Measurements from ENCODE around the gene TEAD1. TPM values are rescaled to one million over a fixed set of nuclear protein-coding genes. Genes with fewer than 3 reads are reported as not detected.

Gene TEAD1
- total RNA-seq, 4 donors from 2014 or later, result 46.1 to 175 (median 126) TPM

GRCh38 chr11:12673601-12673923 is 659 bp upstream of the TEAD1 start:
- peak in 1 of 2 donors; percentile 16 for ATAC-seq

GRCh38 chr11:12674571-12674935 is 332 bp downstream of the TEAD1 start:
- H3K27ac ChIP-seq, result peak overlapping the region; percentile 83 to 96 (median 91)
- in situ Hi-C loops (cut with MboI; ENCODE audit: low sequenced_read_pairs in 4 of 4), result loop anchor here in 1 of 4 donors (10.0 kb wide), 1 partner anchor 140 kb away; no protein-coding TSS in a partner anchor
- ATAC-seq, result peak; percentile 37 to 45
- peaks cover 36% of the 10 kb centered on the region in 2 donors for H3K4me1 ChIP-seq
- peak overlapping the region; percentile 55 to 85 (median 66) for H3K4me3 ChIP-seq
- DNase-seq, result no peak
- no peaks in the 10 kb centered on the region for H3K27me3 ChIP-seq
- no peaks in the 10 kb centered on the region for H3K36me3 ChIP-seq
- no peak for TF ChIP-seq CTCF (IDR thresholded peaks at IDR 0.05 in 4 of 5, conservative IDR thresholded peaks at IDR 0.05 in 1 of 5)
- TF ChIP-seq POLR2A (IDR thresholded peaks at IDR 0.05), result no peak
- no peaks in the 10 kb centered on the region for H3K9me3 ChIP-seq
- intact Hi-C loops (cut with DNase I; ENCODE audit: low total_unique reads), result loop anchor here (1.0 to 10.0 kb wide), 4 partner anchors 71 to 660 kb away; partner anchors contain the start of gene BMAL1

More at GRCh38 chr11:12673601-12673923, 659 bp upstream of the TEAD1 start:
- H3K4me1 ChIP-seq, result peaks cover 26 to 27% of the 10 kb centered on the region in 2 donors
- intact Hi-C loops (cut with DNase I; ENCODE audit: low total_unique reads) (loop anchor here (2.0 to 10.0 kb wide), 4 partner anchors 261 to 661 kb away; partner anchors contain the start of gene BMAL1), in situ Hi-C loops (cut with MboI; ENCODE audit: low sequenced_read_pairs in 4 of 4) (loop anchor here in 1 of 4 donors (10.0 kb wide), 1 partner anchor 141 kb away; no protein-coding TSS in a partner anchor)
- H3K9me3 ChIP-seq, result no peaks in the 10 kb centered on the region
- no peaks in the 10 kb centered on the region for H3K27me3 ChIP-seq
- no peaks in the 10 kb centered on the region for H3K36me3 ChIP-seq
- H3K4me3 ChIP-seq, result peak overlapping the region; percentile 68 to 72 (median 70)
- TF ChIP-seq POLR2A (IDR thresholded peaks at IDR 0.05), result no peak
- no peak for TF ChIP-seq CTCF (IDR thresholded peaks at IDR 0.05 in 4 of 5, conservative IDR thresholded peaks at IDR 0.05 in 1 of 5)
- DNase-seq, result no peak
- H3K27ac ChIP-seq, result peak overlapping the region; percentile 88 to 96 (median 93)

GRCh38 chr11:12674936-12675696 is 895 bp downstream of the TEAD1 start:
- in situ Hi-C loops (cut with MboI; ENCODE audit: low sequenced_read_pairs in 4 of 4), result loop anchor here (5.0 to 25.0 kb wide), 6 partner anchors 137 to 613 kb away; no protein-coding TSS in a partner anchor
- Histone ChIP-seq H3K4me3 (peak overlapping the region; percentile 60 to 85 (median 70)), H3K4me1 (peaks cover 41 to 42% of the 10 kb centered on the region in 2 donors), H3K36me3 (no peaks in the 10 kb centered on the region), H3K27ac (peak overlapping the region; percentile 83 to 96 (median 91)), H3K9me3 (no peaks in the 10 kb centered on the region), H3K27me3 (no peaks in the 10 kb centered on the region)
- intact Hi-C loops (cut with DNase I; ENCODE audit: low total_unique reads), result loop anchor here (1.0 to 10.0 kb wide), 4 partner anchors 70 to 660 kb away; partner anchors contain the start of gene BMAL1
- TF ChIP-seq CTCF (IDR thresholded peaks at IDR 0.05 in 4 of 5, conservative IDR thresholded peaks at IDR 0.05 in 1 of 5), result no peak
- TF ChIP-seq POLR2A (IDR thresholded peaks at IDR 0.05), result peak in 1 of 2 donors; percentile 9
- ATAC-seq (peak; percentile 30 to 43), DNase-seq (peak in 1 of 2 donors; percentile 47)

- DNase-seq (peak in 1 of 2 donors; percentile 30), ATAC-seq (peak in 1 of 2 donors; percentile 22)
- Histone ChIP-seq H3K27me3 (no peaks in the 10 kb centered on the region), H3K36me3 (no peaks in the 10 kb centered on the region), H3K9me3 (no peaks in the 10 kb centered on the region), H3K27ac (peak overlapping the region; percentile 83 to 96 (median 91)), H3K4me1 (peaks cover 51 to 52% of the 10 kb centered on the region in 2 donors), H3K4me3 (peak overlapping the region; percentile 56 to 74 (median 70))
- in situ Hi-C loops (cut with MboI; ENCODE audit: low sequenced_read_pairs in 4 of 4), result loop anchor here (5.0 to 25.0 kb wide), 6 partner anchors 136 to 614 kb away; no protein-coding TSS in a partner anchor
- TF ChIP-seq CTCF (IDR thresholded peaks at IDR 0.05 in 4 of 5, conservative IDR thresholded peaks at IDR 0.05 in 1 of 5), result no peak
- peak in 1 of 2 donors; percentile 56 for TF ChIP-seq POLR2A (IDR thresholded peaks at IDR 0.05)
- intact Hi-C loops (cut with DNase I; ENCODE audit: low total_unique reads), result loop anchor here (2.0 to 10.0 kb wide), 4 partner anchors 143 to 659 kb away; no protein-coding TSS in a partner anchor
Observed at GRCh38 chr11:12675951-12676711, 1.9 kb downstream of the TEAD1 start.

All from gastrocnemius medialis (tissue), 4 donors.